A673 (cell line): Measurements from ENCODE around the gene JAML.

Experiments used
- EZH2 ChIP-seq: fragments of 200-600 bp; sonication (generic); IDR thresholded peaks from 2 replicates; pipeline ENCODE4 v1.6.1; 2017; ENCODE audit warnings: borderline replicate concordance, low read depth, mild to moderate bottlenecking, mixed read lengths, antibody characterized with exemption, low read length; ENCODE audit not compliant: poor library complexity, severe bottlenecking
- TF ChIP-seq, protein P1 (sequence below): fragments of 300-800, 200-600 bp; sonication (generic); conservative IDR thresholded peaks from 2 replicates; pipeline ENCODE4 v1.5.1; 2017; ENCODE audit warnings: low read depth, mild to moderate bottlenecking, antibody characterized with exemption, low read length, moderate library complexity, mixed read lengths

DNA sequence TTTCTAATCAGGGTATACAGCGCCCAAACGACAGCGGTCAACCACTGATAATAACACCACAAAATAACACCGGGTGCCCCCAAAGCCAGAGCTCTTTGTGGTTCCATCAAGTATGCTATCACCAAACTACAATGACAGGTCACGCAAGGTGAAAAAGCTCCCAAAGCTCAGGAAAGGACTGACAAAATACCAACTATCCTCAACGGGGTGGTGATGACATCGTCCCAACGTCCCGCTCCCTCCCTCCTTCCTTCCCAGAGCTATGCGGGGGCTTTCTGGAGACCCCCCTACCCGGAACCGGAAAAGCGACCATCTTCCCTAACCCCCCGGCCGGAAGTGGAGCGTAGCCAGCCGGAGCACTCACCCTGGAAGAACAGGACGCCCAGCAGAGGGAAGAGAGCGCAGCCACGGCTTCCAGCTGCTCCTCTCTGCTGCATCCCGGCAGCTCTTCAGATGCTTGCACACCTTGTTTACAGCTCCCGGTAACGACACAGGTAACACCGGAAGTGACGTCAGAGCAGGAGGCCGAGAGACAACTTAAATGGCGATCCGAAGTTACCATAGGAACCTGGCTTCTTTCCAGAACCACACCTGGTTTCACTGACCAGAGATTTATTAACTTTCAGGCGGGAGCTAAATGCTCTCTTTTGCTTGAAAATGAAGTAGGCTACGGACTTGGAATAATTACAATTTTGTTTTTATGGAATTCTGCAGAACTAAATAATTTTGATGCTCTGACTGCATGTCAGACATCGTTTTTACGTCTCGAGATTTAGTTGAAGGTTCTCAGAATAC lies 27.2 kb upstream of the JAML start, which contains the start of gene MPZL3:
- TF ChIP-seq, protein P1, sequence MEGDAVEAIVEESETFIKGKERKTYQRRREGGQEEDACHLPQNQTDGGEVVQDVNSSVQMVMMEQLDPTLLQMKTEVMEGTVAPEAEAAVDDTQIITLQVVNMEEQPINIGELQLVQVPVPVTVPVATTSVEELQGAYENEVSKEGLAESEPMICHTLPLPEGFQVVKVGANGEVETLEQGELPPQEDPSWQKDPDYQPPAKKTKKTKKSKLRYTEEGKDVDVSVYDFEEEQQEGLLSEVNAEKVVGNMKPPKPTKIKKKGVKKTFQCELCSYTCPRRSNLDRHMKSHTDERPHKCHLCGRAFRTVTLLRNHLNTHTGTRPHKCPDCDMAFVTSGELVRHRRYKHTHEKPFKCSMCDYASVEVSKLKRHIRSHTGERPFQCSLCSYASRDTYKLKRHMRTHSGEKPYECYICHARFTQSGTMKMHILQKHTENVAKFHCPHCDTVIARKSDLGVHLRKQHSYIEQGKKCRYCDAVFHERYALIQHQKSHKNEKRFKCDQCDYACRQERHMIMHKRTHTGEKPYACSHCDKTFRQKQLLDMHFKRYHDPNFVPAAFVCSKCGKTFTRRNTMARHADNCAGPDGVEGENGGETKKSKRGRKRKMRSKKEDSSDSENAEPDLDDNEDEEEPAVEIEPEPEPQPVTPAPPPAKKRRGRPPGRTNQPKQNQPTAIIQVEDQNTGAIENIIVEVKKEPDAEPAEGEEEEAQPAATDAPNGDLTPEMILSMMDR: no peak
- TF ChIP-seq EZH2: no peak
